ENCODE measurements around the gene RASAL3.

DNA sequence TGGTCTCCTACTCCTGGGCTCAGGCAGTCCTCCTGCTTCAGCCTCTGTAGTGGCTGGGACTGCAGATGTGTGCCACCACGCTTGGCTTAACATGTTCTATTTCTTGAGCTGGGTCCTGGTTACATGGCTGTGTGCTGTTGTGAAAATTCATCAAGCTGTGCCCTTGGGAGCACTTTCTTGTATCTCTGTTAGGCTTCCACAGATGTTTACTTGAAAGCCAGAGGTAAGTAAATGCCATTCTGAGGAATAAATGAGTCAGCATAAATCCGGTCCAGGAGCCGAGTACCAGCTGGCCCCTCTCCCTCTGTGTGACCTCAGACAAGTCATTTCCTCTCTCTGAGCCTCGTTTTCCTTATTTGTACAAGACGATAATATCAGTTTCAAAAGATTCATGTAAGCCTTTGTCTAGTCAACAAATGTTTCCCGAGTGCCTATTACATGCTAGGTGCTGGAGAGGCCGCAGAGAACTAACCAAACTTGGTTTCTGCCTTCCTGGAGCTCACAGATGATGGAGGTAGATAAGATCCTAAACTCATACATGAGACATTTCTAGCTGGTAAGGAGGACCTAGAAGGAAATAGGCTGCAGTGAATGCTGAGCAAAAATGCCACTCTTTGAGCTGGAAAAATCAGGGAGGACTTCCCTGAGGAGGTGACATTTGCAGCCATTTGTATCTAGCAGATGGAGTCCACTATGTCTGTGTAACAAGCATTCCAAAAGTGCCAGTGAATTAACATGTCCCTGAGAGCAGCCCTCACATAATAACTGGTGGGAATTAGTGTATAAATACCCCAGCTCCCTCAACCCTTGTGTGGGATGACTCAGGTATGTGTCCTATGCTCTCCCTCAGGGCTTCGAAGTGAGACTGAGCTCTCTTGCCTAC lies 2.7 kb upstream of the RASAL3 start:
- TF ChIP-seq, protein P1, sequence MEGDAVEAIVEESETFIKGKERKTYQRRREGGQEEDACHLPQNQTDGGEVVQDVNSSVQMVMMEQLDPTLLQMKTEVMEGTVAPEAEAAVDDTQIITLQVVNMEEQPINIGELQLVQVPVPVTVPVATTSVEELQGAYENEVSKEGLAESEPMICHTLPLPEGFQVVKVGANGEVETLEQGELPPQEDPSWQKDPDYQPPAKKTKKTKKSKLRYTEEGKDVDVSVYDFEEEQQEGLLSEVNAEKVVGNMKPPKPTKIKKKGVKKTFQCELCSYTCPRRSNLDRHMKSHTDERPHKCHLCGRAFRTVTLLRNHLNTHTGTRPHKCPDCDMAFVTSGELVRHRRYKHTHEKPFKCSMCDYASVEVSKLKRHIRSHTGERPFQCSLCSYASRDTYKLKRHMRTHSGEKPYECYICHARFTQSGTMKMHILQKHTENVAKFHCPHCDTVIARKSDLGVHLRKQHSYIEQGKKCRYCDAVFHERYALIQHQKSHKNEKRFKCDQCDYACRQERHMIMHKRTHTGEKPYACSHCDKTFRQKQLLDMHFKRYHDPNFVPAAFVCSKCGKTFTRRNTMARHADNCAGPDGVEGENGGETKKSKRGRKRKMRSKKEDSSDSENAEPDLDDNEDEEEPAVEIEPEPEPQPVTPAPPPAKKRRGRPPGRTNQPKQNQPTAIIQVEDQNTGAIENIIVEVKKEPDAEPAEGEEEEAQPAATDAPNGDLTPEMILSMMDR (IDR thresholded peaks at IDR 0.05 in 2 of 3, conservative IDR thresholded peaks at IDR 0.05 in 1 of 3; ENCODE audit: borderline replicate concordance in 1 of 3, insufficient read depth in 1 of 3, low read depth in 2 of 3, low read length in 2 of 3) = no peak
- TF ChIP-seq POLR2A (IDR thresholded peaks at IDR 0.05; ENCODE audit: borderline replicate concordance, extremely low read depth, insufficient read depth, insufficient read length) (no peak), YY1 (IDR thresholded peaks at IDR 0.05; ENCODE audit: extremely low read depth, insufficient replicate concordance, low read depth, low read length) (no peak)
